NCI-H774 (cell line): ENCODE data around the gene COG5.

Experiments used
- DNase-seq: peaks from one replicate; lab custom pipeline; 2025; lab: John Stamatoyannopoulos, UW

Gene COG5

DNA sequence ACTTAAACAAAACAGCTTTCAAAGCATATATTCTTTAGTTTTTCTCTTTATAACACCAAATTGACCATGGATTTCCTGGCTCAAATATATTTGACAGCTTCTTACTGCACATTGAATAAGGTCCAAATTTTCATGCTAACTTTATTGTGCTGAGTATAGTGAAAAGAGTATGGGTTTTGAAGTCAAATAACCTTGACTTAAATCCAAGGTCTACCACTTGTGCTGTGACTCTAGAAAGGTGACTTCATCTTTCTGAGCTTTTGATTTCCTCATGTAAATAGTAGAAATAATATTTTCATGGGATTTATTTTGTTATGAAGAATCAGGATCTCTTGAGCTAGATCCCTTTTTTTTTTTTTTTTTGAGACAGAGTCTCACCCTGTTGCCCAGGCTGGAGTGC is 233.2 kb downstream of the COG5 start:
- DNase-seq, result no peak

DNA sequence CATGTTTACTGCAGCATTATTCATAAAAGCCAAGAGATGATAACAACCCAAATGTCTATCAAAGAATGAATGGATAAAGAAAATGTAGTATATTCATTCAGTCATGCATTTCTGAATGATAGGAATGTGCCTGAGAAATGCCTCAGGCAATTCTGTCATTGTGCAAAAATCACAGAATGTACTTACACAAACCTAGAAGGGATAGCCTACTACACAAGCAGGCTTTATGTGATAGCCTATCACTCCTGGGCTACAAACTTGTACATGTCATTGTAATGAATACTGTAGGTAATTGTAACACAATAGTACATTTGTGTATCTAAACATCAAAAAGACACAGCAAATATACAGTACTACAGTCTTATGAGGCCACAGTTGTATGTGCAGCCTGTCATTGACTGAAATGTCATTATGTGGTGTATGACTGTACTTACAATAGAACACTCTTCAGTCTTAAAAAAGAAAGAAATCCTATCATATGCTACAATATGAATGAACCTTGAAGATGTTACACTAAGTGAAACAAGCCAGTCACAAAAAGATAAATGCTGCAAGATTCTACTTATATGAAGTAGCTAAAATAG is 235.6 kb downstream of the COG5 start:
- DNase-seq, result no peak

DNA sequence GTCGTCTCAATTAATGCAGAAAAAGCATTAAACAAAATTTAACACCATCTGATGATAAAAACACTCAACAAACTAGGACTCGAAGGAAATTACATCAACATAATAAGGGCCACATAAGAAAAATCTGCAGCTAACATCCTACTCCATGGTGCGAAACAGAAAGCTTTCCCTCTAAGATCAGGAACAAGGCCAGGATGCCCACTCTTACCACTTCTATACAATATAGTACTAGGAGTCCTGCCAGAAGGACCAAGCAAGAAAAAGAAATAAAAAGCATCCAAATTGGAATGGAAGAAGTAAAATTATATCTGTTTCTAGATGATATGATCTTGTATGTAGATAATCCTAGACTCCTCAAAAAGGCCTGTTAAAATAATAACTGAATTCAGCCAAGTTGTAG is 237.7 kb downstream of the COG5 start:
- DNase-seq, result no peak

DNA sequence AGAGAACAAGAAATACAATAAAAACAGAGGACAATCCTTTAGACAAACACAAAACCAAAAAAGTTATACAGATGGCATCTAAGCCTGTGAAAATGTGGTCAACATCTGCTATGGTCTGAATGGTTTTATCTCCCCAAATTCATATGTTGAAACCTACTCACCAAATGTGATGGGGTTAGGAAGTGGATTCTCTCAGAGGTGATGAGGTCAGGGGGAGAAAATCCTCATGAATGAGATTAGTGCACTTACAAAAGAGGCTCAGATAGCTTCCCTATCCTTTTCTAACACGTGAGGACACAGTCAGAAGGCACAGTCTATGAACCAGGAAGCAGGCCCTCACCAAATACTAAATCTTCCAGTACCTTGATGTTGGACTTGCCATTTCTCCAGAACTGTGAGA is 241.7 kb downstream of the COG5 start:
- DNase-seq, result no peak

DNA sequence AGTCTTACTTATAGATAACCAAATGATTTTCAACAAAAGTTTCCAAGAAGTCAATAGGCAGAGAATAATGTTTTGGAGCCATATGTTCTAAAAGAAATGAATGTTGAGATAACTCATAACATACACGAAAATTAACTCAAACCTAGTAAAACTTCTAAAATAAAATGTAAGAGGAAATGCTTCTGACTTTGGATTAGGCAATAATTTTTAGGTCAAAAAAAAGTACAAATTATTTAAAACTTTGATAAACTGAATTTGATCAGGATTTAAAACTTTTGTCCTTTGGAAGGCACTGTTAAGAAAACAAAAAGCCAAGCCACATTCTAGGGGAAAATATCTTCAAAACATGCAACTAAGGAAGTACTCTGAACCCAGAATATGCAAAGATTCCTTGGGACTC is 242.1 kb downstream of the COG5 start:
- no peak for DNase-seq

DNA sequence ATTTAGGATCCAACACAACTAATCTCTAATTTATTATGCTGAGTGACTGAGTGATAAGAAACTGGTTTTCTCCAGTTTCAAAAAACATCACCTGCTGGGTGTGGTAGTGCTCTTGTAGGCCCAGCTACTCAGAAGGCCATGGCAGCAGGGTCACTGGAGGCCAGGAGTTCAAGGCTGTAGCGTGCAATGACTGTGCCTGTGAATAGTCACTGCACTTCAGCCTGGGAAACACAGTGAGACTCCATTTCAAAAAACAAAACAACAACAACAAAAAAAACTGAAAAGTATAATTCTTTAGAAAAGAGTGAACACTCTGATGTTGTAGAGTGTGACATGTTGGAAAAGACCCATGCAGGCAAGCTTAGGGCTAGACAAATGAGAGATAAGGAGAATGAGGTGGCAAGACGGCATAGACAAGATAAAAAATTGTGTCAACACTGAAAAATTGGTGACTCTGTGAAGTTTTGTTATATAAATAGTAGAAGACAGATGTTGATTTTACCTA is 243.9 kb downstream of the COG5 start:
- DNase-seq, result no peak

DNA sequence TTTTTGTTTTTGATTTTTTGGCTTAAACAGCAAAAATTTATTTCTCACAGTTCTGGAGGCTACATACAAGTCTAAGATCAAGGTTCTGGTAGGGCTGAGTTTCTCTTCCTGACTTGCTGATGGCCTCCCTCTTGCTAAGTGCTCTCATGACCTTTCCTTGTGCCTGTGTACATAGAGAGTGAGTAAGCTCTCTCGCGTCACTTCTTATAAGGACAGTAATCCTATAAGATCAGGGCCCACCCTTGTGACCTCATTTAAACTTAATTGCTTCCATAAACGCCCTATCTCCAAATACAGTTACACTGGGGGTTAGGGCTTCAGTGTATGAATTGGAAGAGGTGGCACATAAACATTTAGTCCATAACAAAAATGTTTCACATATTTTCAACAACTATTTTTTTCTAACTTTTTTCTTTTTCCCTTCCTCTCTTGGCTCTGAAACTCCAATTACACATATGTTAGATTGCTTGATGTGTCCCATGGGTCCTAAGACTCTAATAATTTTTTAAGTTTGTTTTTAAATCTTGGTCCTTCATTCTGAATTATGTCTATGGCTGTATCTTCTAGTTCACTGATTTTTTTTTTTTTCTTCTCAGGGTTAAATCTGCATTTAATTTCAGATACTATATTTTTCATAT is 245.1 kb downstream of the COG5 start:
- DNase-seq, result no peak

DNA sequence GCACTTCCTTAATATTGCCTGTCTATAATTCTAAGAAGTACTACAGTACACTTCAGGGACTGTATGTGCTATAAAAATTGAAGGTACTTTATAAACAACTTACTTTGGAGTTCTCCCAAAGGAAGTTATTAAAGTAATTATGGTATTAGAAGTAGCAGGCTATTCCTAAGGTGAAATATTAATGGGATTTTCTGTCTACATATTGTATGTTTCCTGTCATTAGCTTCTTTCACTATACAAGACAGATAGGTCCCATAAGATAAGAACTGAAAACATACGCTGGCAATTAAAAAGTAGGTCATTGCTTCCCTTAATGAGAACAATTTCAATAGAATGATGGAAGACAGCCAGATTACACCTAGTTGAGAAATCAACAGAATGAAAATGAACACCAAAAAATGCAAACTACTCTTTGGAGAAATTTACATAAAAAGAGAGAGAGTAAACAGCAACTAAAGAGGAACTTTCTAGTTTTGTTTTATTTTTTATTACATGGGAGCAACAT is 248.0 kb downstream of the COG5 start:
- DNase-seq, result no peak

DNA sequence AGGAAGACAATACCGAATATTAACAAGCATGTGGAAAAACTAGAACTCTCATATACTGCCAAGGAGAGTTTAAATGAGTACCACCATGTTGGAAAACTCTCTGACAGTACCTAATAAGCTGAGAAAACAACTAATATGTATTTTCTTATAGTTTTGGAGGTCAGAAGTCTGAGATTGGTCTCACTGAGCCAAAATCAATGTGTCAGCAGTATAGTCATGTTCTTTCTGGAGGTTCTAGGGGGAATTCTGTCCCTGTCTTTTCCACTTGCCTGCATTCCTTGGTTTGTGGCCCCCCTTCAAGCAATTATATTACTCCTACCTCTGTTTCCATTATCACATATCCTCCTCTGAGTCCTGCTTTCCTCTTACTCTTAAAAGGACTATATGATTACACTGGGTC is 250.4 kb downstream of the COG5 start:
- no peak for DNase-seq

DNA sequence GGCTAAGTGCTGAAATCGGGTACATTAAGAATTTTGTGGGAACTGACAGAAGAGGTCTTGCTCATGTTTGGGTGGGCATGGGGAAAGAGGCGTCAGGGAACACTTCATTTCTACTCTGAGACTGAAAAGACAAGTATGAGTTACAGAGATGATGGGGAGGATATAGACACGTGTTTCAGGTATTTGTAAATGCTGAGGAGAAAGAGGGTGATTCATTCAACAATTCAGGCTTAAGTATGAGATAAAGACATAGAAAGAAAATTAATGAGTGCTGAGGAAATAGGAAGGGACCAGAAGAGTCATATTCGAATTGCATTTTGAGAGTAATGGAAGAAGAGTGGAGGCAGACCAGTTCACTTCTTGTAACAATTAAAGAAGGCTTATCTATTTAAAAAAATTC is 251.3 kb downstream of the COG5 start:
- DNase-seq, result no peak

DNA sequence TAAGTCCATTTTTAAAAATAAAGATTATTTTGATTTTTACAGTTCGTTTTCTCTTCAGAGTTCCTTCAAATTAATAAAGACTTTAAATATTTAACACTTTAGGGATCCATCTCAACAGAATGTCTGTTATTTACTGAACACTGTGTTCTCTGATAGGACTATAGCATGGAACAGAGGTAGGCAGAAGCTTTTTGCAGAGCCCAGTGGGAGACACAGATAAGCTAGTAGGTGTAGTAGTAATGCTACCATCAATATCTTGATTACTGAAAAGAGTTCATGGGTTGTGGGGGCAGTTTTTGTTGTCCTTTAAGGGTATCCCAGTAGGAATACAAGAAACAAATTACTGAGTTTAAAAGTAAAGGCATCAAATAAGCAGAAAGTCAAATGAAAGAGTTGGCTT is 254.4 kb downstream of the COG5 start:
- DNase-seq, result no peak

DNA sequence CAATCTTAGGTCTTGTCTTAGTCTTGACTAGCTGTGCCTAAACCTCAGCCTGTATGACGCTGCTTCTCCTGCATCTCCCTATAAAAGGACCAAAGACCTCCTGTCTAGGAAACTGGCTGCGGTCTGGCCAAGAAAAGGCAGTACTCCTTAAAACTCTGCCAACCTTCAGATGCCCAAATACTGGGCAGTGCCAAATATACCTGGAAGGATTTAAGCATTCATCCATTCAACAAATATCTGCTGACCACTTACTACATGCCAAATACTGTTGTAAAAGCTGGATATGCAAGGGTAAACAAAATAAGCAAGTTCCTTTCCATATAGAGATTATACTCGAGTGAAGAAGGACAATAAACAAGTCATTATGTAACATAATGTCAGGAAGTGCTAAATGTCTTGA is 259.1 kb downstream of the COG5 start:
- no peak for DNase-seq

DNA sequence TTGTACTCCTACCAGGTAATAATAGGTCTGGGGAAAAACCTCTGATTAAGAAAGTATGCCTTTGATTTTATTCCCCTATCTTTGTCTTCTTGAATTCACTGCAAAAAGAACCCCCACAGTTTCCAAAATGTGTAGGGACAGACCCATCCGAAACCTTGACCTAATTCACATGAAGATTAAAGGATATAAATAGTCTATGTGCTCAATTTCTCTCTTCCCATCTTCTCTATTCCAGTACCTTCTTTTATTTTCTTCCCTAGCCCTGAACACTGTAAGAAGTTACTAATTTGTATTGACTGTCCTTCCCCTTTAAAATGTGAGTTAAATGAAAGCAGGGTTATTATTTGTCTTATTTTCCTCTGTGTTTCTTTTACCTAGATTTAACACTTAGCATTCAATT is 259.7 kb downstream of the COG5 start:
- no peak for DNase-seq

DNA sequence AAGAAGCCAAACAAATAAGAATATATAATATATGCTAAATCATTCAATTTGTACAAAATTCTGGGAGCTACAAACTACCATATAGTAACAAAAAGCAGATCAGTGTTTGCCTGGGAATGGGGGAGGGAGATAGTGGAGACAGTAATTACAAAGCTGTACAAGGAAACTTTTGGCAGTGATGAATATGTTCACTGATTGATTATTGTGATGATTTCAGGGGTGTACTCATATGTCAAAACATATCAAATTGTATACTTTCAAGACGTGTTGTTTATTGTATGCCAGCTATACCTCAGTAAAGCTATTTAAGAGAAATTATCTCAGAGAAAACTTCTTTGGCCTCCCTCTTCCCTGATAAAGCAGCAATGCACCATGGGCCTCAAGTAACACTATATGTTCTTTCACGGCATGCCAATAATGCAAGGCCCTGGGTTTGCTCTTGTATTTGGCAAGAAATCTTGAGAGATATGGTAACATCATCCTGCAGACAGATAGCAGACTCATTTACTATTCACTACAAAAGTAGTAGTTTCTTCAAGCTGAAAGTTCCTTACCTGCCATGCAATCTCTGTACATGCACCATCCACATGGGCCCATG is 261.4 kb downstream of the COG5 start:
- no peak for DNase-seq

DNA sequence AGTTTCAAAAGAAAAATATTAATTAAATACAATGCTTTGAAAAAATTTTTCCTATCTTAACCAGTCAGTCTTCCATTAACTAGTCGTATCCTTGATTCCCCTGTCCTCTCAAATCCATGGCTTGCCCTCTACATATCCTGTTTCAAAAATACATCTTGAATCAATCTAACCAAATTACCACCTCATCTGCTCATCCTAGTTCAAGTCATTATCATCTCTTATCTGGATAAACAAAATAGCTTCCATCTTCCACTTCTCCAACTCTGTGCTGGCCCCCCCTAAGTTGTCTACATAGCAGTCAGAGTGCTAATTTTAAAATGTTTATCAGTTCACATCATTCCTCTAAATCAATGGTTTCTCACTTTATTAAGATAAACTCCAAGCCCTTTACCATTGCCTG is 269.5 kb downstream of the COG5 start:
- no peak for DNase-seq

DNA sequence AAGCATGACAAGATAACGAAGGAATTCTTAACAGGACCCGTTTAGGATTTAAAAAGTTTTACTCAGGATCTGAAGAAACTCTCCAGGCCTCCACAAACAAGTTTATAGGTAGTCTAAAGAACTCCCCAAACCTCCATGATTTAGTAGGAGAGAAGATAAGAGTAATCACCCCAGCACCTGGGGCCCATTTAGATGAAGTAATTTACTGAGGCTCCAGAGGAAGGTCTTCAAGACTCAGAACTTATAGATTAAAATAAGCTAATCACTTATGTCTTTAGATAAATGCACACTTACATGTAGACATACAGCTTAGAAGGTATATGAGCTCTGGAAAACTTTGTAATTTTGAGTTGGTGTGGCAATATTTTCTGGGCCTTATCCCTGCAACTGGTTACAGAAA is 271.1 kb downstream of the COG5 start:
- DNase-seq, result no peak

DNA sequence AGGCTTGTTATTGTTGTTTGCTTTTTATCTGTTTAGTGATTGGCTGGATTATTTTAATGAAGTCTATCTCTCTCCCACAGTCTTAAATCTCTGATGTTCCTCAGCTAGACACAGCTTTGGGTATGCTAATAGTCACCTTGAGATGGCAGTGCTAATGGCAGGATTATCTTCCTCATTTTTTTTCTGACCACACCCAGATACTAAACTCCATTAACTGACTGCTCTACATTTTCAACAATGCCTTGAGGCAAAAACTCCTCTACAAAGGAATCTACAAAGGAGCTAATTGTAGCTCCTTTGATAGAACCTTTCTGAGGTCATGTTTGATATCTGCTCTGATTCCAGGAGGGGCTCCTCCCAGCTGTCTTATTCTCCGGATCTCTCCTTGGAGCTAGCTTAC is 272.3 kb downstream of the COG5 start:
- DNase-seq, result no peak

DNA sequence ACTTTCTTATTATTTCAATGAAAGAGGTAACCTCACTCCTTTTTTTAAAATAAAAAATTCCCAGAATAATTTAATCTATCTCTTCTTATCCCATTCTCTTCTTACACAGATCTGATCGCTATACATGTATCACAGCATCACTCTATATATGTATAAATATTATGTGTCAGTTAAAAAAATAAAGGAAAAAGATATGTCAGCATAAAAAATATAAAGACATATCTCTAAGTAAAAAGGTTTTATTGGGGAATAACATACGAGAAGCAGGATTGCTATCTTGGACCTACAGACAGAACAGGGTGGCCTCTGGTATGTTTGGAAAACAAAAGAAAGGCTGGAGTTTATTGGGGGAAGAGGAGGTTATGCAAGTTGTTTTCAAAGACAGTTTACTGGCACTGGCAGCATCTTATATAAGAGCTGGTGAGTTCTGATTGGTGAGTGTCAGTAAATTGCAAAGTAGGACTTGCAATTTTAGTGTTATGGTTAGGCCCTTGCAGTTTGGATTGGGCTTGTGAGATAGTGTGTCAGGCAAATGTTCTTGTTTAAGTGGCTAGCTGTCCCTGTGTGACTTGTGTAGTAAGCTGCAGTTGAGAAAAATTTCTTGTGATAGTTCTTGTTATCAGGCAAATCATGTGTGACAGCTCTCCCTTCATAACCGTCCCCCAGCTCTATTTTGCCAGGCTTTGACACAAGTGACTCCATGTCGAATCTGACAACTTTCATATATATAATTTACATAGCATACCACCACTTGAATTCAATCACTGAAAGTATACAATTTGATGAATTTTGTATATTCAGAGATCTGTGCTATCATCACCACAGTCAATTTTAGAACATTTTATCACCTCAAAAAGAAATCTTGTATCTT is 276.7 kb downstream of the COG5 start:
- no peak for DNase-seq

DNA sequence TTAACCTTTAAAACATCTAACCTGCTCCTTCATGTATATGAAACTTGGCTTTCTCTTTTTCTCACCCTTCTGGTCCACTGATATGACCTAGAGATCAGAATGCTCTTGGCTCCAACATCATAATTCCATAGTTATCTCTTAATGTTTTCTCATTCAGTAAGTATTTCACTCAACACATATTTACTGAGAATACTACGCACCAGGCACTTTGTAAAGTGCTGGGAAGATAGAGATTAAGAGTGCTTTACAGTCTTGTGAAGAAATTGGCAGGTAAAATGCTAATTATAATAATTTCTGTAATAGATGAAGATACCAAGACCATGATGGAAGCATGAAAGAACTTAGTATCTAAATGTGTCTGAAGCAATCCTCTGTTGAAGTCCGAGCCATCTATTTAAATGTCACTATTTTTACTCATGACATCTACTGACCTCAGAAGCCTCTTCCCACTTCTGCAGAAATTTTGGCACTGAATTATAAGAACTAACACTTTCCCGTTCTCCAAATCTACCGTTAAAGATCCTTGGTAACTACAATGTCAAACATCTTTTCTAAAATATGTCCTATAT is 278.7 kb downstream of the COG5 start:
- DNase-seq, result no peak

DNA sequence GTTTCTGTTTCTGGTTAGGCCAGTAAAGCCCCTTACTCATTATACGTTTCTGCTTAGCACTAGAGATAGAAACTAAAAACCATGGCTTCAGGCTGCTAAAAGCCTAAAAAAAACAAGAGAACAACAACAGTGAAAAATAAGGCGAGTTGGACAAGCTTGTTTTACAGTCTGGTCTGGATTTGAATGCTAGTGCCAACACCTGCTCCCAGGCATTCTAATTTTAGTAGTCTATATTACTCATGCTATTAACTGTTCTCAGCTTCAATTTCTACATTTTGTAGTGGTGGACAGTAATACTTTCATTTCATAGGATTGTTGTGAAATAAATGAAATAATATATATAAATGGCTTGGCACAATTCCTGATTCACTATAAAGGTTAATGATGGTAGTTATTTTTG is 286.4 kb downstream of the COG5 start:
- no peak for DNase-seq

DNA sequence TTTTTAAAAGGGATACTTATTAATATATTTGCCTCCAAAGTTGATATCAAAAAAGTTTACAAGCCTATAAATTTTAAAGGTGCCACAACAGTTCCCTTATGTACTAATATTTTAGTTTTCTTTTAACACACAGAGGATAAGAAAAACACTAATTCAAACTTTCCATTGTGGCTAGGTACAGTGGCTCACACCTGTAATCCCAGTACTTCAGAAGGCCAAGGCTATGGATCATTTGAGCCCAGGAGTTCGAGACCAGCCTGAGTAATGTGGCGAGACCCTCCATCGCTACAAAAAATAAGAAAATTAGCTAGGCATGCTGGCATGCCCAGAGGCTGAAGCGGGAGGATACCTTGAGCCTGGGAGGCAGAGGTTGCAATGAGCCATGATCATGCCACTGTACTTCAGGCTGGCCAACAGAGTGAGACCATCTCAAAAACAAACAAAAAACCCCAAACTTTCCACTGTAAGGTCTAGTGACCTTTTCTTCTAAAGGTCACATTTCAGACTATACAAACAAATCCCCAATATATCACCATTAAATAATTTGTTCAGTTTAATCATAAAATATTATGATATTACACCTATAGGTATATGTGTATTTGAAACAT is 287.4 kb downstream of the COG5 start:
- DNase-seq, result no peak

DNA sequence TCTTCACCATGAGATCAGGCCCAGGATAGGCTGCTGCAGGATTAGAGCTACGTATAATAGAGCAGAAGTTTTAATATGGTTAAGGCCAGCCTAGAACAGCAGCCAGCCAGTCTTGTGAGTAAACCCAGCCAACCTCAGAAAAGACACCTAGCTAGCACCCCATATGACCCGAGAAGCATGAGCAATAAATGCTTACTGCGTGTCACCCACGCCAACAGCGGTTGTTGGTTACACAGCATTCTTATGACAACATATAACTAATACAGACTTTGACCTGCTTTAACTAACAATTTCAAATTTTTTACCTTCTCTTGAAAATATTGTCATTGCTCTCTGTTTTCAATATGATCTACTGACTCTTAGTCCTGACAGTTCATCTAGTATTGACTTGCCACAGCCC is 289.2 kb downstream of the COG5 start:
- DNase-seq, result no peak
